H1 (cell line): ENCODE results near the gene KCTD21. TPM values are rescaled to one million over a fixed set of nuclear protein-coding genes. Genes with fewer than 3 reads are reported as not detected.

Source experiments
- CTCF ChIA-PET: fragments of 300-600 bp; sonication (Branson Sonifier 250); formaldehyde crosslinking; loops from one replicate; lab custom pipeline; 2021; ENCODE audit not compliant: partially characterized antibody; lab: Charles Lee
- POLR2A ChIA-PET: fragments of 300-600 bp; sonication (Branson Sonifier 250); formaldehyde crosslinking; loops from one replicate; lab custom pipeline; 2021; ENCODE audit warnings: inconsistent platforms; ENCODE audit not compliant: partially characterized antibody; lab: Charles Lee
- DNase-seq, 2 experiments: peaks; one replicate each; pipeline versions ENCODE4 v3.0.0 to v3.0.0-alpha.2; 2010 to 2022; ENCODE audit warnings: low spot score in 2 of 2, low read depth in 1 of 2, mixed read lengths in 1 of 2
- FAIRE-seq: peaks from 2 replicates; lab custom pipeline; 2011; peaks lifted over from hg19 to GRCh38; lab: Jason Lieb, UNC
- H2AFZ ChIP-seq: 2 replicates; pipeline ENCODE4 v1.8.1; 2012; ENCODE audit warnings: low read length, inconsistent platforms
- H2AK5ac ChIP-seq: 2 replicates; pipeline ENCODE4 v1.6.1; 2013; ENCODE audit warnings: low read depth, low read length
- H2BK120ac ChIP-seq: replicated peaks from 2 replicates; pipeline ENCODE3; 2013; ENCODE audit warnings: low read depth, low read length, inconsistent platforms
- H2BK12ac ChIP-seq: 2 replicates; pipeline ENCODE4 v1.6.1; 2013; ENCODE audit warnings: low read depth, low read length
- H2BK15ac ChIP-seq: 2 replicates; pipeline ENCODE4 v1.6.1; 2013; ENCODE audit warnings: low read length
- H2BK20ac ChIP-seq: 2 replicates; pipeline ENCODE4 v1.6.1; 2013; ENCODE audit warnings: low read length
- H2BK5ac ChIP-seq: 2 replicates; pipeline ENCODE4 v1.6.1; 2013; ENCODE audit warnings: low read depth, low read length
- H3K14ac ChIP-seq: 2 replicates; pipeline ENCODE4 v1.6.1; 2013; ENCODE audit warnings: inconsistent platforms; ENCODE audit not compliant: insufficient read length
- H3K18ac ChIP-seq: 2 replicates; pipeline ENCODE4 v1.6.1; 2013; ENCODE audit warnings: low read length; ENCODE audit errors: extremely low read depth
- H3K23ac ChIP-seq: 2 replicates; pipeline ENCODE4 v1.6.1; 2013; ENCODE audit warnings: inconsistent platforms; ENCODE audit not compliant: insufficient read length
- H3K23me2 ChIP-seq: 2 replicates; pipeline ENCODE4 v1.6.1; 2013; ENCODE audit warnings: low read depth, low read length
- H3K27ac ChIP-seq: 2 replicates; pipeline ENCODE4 v1.6.1; 2011; ENCODE audit warnings: low read depth, low read length, inconsistent platforms
- H3K27me3 ChIP-seq, 4 experiments: replicated peaks in 1 of 4; 1 replicate in 1 of 4; 2 replicates in 3 of 4; pipeline versions ENCODE4 v1.6.1 to v1.8.1; 2011 to 2013; ENCODE audit warnings: low read length in 3 of 4, mild to moderate bottlenecking in 3 of 4, inconsistent platforms in 2 of 4, mixed read lengths in 2 of 4, moderate library complexity in 1 of 4; ENCODE audit not compliant: control insufficient read depth in 3 of 4, insufficient read depth in 3 of 4; ENCODE audit errors: extremely low read depth in 1 of 4
- H3K36me3 ChIP-seq, 4 experiments: 2 replicates each; pipeline versions ENCODE4 v1.6.1 to v1.8.1; 2011 to 2013; ENCODE audit warnings: mild to moderate bottlenecking in 4 of 4, low read length in 3 of 4, moderate library complexity in 2 of 4, control low read depth in 1 of 4, inconsistent platforms in 1 of 4; ENCODE audit not compliant: insufficient read depth in 4 of 4, control insufficient read depth in 2 of 4
- H3K4ac ChIP-seq: replicated peaks from 2 replicates; pipeline ENCODE3; 2013; ENCODE audit warnings: low read length, low read depth, mixed read lengths, inconsistent platforms; ENCODE audit not compliant: insufficient read length
- H3K4me1 ChIP-seq, 4 experiments: replicated peaks in 1 of 4; 1 replicate in 1 of 4; 2 replicates in 3 of 4; pipeline versions ENCODE4 v1.6.1 to v1.8.1; 2011 to 2013; ENCODE audit warnings: low read length in 3 of 4, inconsistent platforms in 2 of 4, mixed read lengths in 1 of 4; ENCODE audit not compliant: insufficient read depth in 4 of 4, control insufficient read depth in 3 of 4
- H3K4me2 ChIP-seq, 2 experiments: 2 replicates each; pipeline versions ENCODE4 v1.6.1 to v1.8.1; 2011 to 2013; ENCODE audit warnings: low read depth in 2 of 2, low read length in 2 of 2, control low read depth in 1 of 2, inconsistent platforms in 1 of 2, mild to moderate bottlenecking in 1 of 2; ENCODE audit not compliant: insufficient read depth in 1 of 2
- H3K4me3 ChIP-seq, 4 experiments: fragments of 200-600, 300-600 bp in 1 of 4; sonication (generic), shearing (Covaris generic), sonication (Bioruptor Twin) in 1 of 4; 2 replicates each; pipeline versions ENCODE4 v1.5.1 to v1.8.1; 2011 to 2016; ENCODE audit warnings: low read length in 4 of 4, low read depth in 3 of 4, control low read depth in 2 of 4, inconsistent platforms in 2 of 4, mild to moderate bottlenecking in 2 of 4, mixed read lengths in 1 of 4, moderate library complexity in 1 of 4; ENCODE audit not compliant: insufficient read depth in 2 of 4; ENCODE audit errors: extremely low read depth in 1 of 4
- H3K56ac ChIP-seq: replicated peaks from 2 replicates; pipeline ENCODE3; 2013; ENCODE audit warnings: low read depth, mild to moderate bottlenecking, mixed read lengths, low read length, inconsistent platforms; ENCODE audit not compliant: insufficient read length
- H3K79me1 ChIP-seq: 2 replicates; pipeline ENCODE4 v1.6.1; 2013; ENCODE audit warnings: low read depth, low read length, control low read depth
- H3K79me2 ChIP-seq, 2 experiments: 2 replicates each; pipeline versions ENCODE4 v1.6.1 to v1.8.1; 2012 to 2013; ENCODE audit warnings: low read length in 2 of 2, mild to moderate bottlenecking in 2 of 2, inconsistent platforms in 1 of 2; ENCODE audit not compliant: insufficient read depth in 2 of 2, control insufficient read depth in 1 of 2
- H3K9ac ChIP-seq, 4 experiments: replicated peaks in 1 of 4; 1 replicate in 1 of 4; 2 replicates in 3 of 4; pipeline versions ENCODE4 v1.6.1 to v1.8.1; 2011 to 2013; ENCODE audit warnings: low read depth in 3 of 4, low read length in 3 of 4, control low read depth in 2 of 4, mild to moderate bottlenecking in 2 of 4, moderate library complexity in 2 of 4, inconsistent platforms in 1 of 4; ENCODE audit errors: extremely low read depth in 1 of 4
- H3K9me3 ChIP-seq, 2 experiments: 2 replicates each; pipeline versions ENCODE4 v1.6.1 to v1.8.1; 2012 to 2013; ENCODE audit warnings: mild to moderate bottlenecking in 2 of 2, moderate library complexity in 2 of 2, control low read depth in 1 of 2, inconsistent platforms in 1 of 2, low read depth in 1 of 2, low read length in 1 of 2, mixed read lengths in 1 of 2; ENCODE audit not compliant: insufficient read depth in 2 of 2
- H4K20me1 ChIP-seq, 2 experiments: replicated peaks in 1 of 2; 2 replicates each; pipeline versions ENCODE3 to v1.8.1; 2011 to 2013; ENCODE audit warnings: inconsistent platforms in 2 of 2, low read length in 2 of 2, mild to moderate bottlenecking in 1 of 2; ENCODE audit not compliant: insufficient read depth in 2 of 2, control insufficient read depth in 1 of 2
- H4K5ac ChIP-seq: 2 replicates; pipeline ENCODE4 v1.6.1; 2013; ENCODE audit warnings: low read length, low read depth, mixed read lengths, inconsistent platforms; ENCODE audit not compliant: insufficient read length
- H4K8ac ChIP-seq: 2 replicates; pipeline ENCODE4 v1.8.0; 2013; ENCODE audit warnings: mild to moderate bottlenecking, moderate library complexity, low read length, inconsistent platforms; ENCODE audit not compliant: insufficient read depth; ENCODE audit errors: extremely low read depth
- H4K91ac ChIP-seq: replicated peaks from 2 replicates; pipeline ENCODE3; 2013; ENCODE audit warnings: low read length, mixed read lengths, inconsistent platforms; ENCODE audit not compliant: insufficient read length
- RAD21 ChIP-seq, 2 experiments: IDR thresholded peaks in 1 of 2; conservative IDR thresholded peaks in 1 of 2; 2 replicates each; pipeline ENCODE4 v1.6.1; 2011; ENCODE audit warnings: low read depth in 2 of 2, low read length in 2 of 2, improper control_type of control experiment in 1 of 2, inconsistent platforms in 1 of 2, mild to moderate bottlenecking in 1 of 2, moderate library complexity in 1 of 2
- WGBS, 2 experiments: shearing (Covaris generic) in 1 of 2; methylation state at CpG; one replicate each; pipeline versions ENCODE4 v1.1.6 to v1.1.7; 2013 to 2015; ENCODE audit warnings: low lambda C conversion rate in 2 of 2, mixed read lengths in 2 of 2, inconsistent platforms in 1 of 2, low coverage in 1 of 2, missing lambda C conversion rate in 1 of 2; ENCODE audit not compliant: insufficient replicate concordance in 2 of 2, insufficient coverage in 1 of 2, insufficient read length in 1 of 2; ENCODE audit errors: extremely low coverage in 1 of 2, missing lambda C conversion rate in 1 of 2; 5-methylcytosine and 5-hydroxymethylcytosine counted together
- polyA plus RNA-seq, 7 experiments: library from polyadenylated mRNA; depleted of rRNA in 3 of 7; stranded (reverse) in 5 of 7; unstranded in 2 of 7; fragments of >200 nt in 5 of 7; fragments of 200-250 nt in 2 of 7; gene quantifications; 1 replicate in 5 of 7; 2 replicates in 1 of 7; 4 replicates in 1 of 7; pipeline versions ENCODE4 v1.2.1 to v1.2.3, GENCODE V29; 2011 to 2013; ENCODE audit warnings: missing spikeins in 2 of 7, mixed read lengths in 2 of 7
- total RNA-seq: library from RNA; stranded (reverse); fragmentation: NEBNext Ultra II Directional; extraction: Animal tissue kit (Norgen Biotek cat#: 25700); gene quantifications from 2 replicates; pipeline ENCODE4 v1.2.1, GENCODE V29; 2021

The KCTD21 gene
- total and polyA plus RNA-seq, 2 of the 8 experiments (the other 6 are each of a cell fraction or from before 2014, with no cell fraction given), result 3.2 to 4.1 TPM

GRCh38 chr11:78147807-78148206 lies 40.6 kb downstream of the KCTD21 start:
- Histone ChIP-seq H4K20me1 (no peaks in the 10 kb centered on the region), H3K18ac (no peak overlapping the region), H2BK120ac (no peak overlapping the region), H3K56ac (no peak overlapping the region), H3K4me3 (no peak overlapping the region), H2AK5ac (no peak overlapping the region), H4K91ac (no peak overlapping the region), H3K14ac (no peak overlapping the region), H4K5ac (no peak overlapping the region), H2BK5ac (no peak overlapping the region), H4K8ac (no peak overlapping the region), H3K9me3 (no peaks in the 10 kb centered on the region), H3K4me2 (peak overlapping the region in 1 of 2 experiments; percentile 10; a peak in 1 of 4 replicates), H2AFZ (no peak overlapping the region), H3K27ac (no peak overlapping the region), H2BK15ac (no peak overlapping the region), H3K27me3 (no peaks in the 10 kb centered on the region), H2BK20ac (no peak overlapping the region), H3K23ac (no peak overlapping the region), H3K23me2 (peaks cover 2% of the 10 kb centered on the region; the same call in 1 of the 2 replicates), H3K36me3 (no peaks in the 10 kb centered on the region), H3K4me1 (peaks cover 0 to 6% (median 0%) of the 10 kb centered on the region in 4 experiments; a peak in 2 of 7 replicates), H2BK12ac (no peak overlapping the region), H3K79me1 (no peaks in the 10 kb centered on the region), H3K9ac (no peak overlapping the region), H3K79me2 (no peaks in the 10 kb centered on the region), H3K4ac (no peak overlapping the region)
- DNase-seq (no peak), FAIRE-seq (no peak)
- ChIA-PET POLR2A (interaction anchor here (0.6 to 1.9 kb wide), 4 partner anchors 8 to 177 kb away, joined by 3 to 16 read pairs (median 6); partner anchors contain the start of gene ALG8), CTCF (interaction anchor here (0.9 to 1.2 kb wide), 3 partner anchors 14 to 74 kb away, joined by 3 to 4 read pairs (median 4); no protein-coding TSS in a partner anchor)
- TF ChIP-seq RAD21 (IDR thresholded peaks at IDR 0.05 in 1 of 2, conservative IDR thresholded peaks at IDR 0.05 in 1 of 2; ENCODE audit: low read depth in 2 of 2, low read length in 2 of 2), result no peak
- WGBS, 2 experiments, result 65% methylated on average over 2 of the region's 2 CpGs; no CpG with 5 or more reads in 1 of the 2 experiments
